Endodermal cell (in vitro differentiated cells): ENCODE results near the gene ZNF594. TPM values are rescaled to one million over a fixed set of nuclear protein-coding genes. Genes with fewer than 3 reads are reported as not detected.
"Not testable (repeated sequence)": the region's sequence is repeated elsewhere in the genome, so short reads cannot be mapped to it uniquely, and the experiment has no call there.

Source experiments
- DNase-seq: peaks from one replicate; pipeline ENCODE4 v3.0.0-alpha.2; 2017
- H3K27ac ChIP-seq: 2 replicates; pipeline ENCODE4 v1.5.1; 2013; ENCODE audit warnings: mild to moderate bottlenecking, low read depth, low read length, moderate library complexity
- H3K27me3 ChIP-seq: 2 replicates; pipeline ENCODE4 v1.6.1; 2013; ENCODE audit warnings: mild to moderate bottlenecking, low read length, moderate library complexity; ENCODE audit not compliant: insufficient read depth, control insufficient read depth, poor library complexity, severe bottlenecking
- H3K36me3 ChIP-seq: 2 replicates; pipeline ENCODE4 v1.7.0; 2013; ENCODE audit warnings: mild to moderate bottlenecking, low read length, moderate library complexity; ENCODE audit not compliant: control insufficient read depth, insufficient read depth
- H3K4me1 ChIP-seq: one replicate; pipeline ENCODE4 v1.7.0; 2013; ENCODE audit warnings: low read length; ENCODE audit not compliant: control insufficient read depth, insufficient read depth
- H3K4me3 ChIP-seq: 2 replicates; pipeline ENCODE4 v1.5.1; 2013; ENCODE audit warnings: mild to moderate bottlenecking, low read length, moderate library complexity
- H3K9ac ChIP-seq: 2 replicates; pipeline ENCODE4 v1.6.1; 2013; ENCODE audit warnings: mild to moderate bottlenecking, low read length, moderate library complexity; ENCODE audit not compliant: poor library complexity, severe bottlenecking; ENCODE audit errors: extremely low read depth
- H3K9me3 ChIP-seq: 2 replicates; pipeline ENCODE4 v1.6.1; 2013; ENCODE audit warnings: mild to moderate bottlenecking, low read length, moderate library complexity; ENCODE audit not compliant: control insufficient read depth
- H3K27ac Mint-ChIP-seq: 2 replicates; pipeline ENCODE4 v1.8.0; 2020; ENCODE audit warnings: mixed read lengths
- H3K27me3 Mint-ChIP-seq: 2 replicates; pipeline ENCODE4 v1.8.0; 2021; ENCODE audit warnings: mild to moderate bottlenecking, mixed read lengths; ENCODE audit not compliant: insufficient read depth
- H3K36me3 Mint-ChIP-seq: 2 replicates; pipeline ENCODE4 v1.8.0; 2020; ENCODE audit warnings: low read depth, mixed read lengths
- H3K4me1 Mint-ChIP-seq: 2 replicates; pipeline ENCODE4 v1.8.0; 2020; ENCODE audit warnings: mixed read lengths
- H3K4me3 Mint-ChIP-seq: 2 replicates; pipeline ENCODE4 v1.8.0; 2020; ENCODE audit warnings: mild to moderate bottlenecking, moderate library complexity, mixed read lengths
- H3K9me3 Mint-ChIP-seq: 2 replicates; pipeline ENCODE4 v1.8.0; 2020; ENCODE audit warnings: mild to moderate bottlenecking, mixed read lengths
- WGBS, 2 experiments: methylation state at CpG; one replicate each; pipeline versions ENCODE4 v1.1.5 to v1.1.7; 2013; ENCODE audit warnings: missing lambda C conversion rate in 2 of 2, mixed read lengths in 1 of 2; ENCODE audit not compliant: insufficient coverage in 1 of 2, insufficient read length in 1 of 2; 5-methylcytosine and 5-hydroxymethylcytosine counted together
- total RNA-seq, 2 donors: library from RNA; stranded (reverse); fragmentation: NEBNext Ultra II Directional in 1 of 2; extraction: Animal tissue kit (Norgen Biotek cat#: 25700) in 1 of 2; gene quantifications; 2 replicates in 1 of 2; 3 replicates in 1 of 2; pipeline ENCODE4 v1.2.1, GENCODE V29; 2021
- TF ChIP-seq, protein P1 (sequence below): fragments of 200-600 bp; sonication (generic); conservative IDR thresholded peaks from 2 replicates; pipeline ENCODE4 v1.5.0; 2021; ENCODE audit warnings: antibody characterized with exemption, mild to moderate bottlenecking

The ZNF594 gene
- total RNA-seq, 2 donors from 2014 or later, result 13.9 to 15.5 TPM

DNA sequence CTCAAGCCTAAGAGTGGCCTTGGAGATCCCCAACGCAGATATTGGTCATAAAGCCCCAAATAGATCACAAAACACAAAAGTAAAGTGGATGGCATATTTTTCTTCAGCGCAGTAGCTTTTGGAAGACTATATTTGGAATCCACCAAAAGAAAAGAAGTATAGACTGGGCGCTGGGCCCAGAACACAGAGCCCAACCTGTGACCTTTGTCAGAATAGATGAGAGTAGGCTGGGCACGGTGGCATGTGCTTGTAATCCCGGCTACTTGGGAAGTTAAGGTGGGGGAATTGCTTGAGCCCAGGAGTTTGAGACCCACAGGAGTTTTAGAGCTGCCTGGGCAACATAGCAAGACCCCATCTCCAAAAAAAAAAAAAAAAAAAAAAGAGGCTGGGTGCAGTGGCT, 28.4 kb upstream of the ZNF594 start:
- Mint-ChIP-seq H3K4me3 (no peak overlapping the region), H3K27ac (peak overlapping the region; percentile 49), H3K9me3 (no peaks in the 10 kb centered on the region), H3K36me3 (peaks cover 5% of the 10 kb centered on the region), H3K27me3 (no peaks in the 10 kb centered on the region), H3K4me1 (no peaks in the 10 kb centered on the region)
- TF ChIP-seq, protein P1, sequence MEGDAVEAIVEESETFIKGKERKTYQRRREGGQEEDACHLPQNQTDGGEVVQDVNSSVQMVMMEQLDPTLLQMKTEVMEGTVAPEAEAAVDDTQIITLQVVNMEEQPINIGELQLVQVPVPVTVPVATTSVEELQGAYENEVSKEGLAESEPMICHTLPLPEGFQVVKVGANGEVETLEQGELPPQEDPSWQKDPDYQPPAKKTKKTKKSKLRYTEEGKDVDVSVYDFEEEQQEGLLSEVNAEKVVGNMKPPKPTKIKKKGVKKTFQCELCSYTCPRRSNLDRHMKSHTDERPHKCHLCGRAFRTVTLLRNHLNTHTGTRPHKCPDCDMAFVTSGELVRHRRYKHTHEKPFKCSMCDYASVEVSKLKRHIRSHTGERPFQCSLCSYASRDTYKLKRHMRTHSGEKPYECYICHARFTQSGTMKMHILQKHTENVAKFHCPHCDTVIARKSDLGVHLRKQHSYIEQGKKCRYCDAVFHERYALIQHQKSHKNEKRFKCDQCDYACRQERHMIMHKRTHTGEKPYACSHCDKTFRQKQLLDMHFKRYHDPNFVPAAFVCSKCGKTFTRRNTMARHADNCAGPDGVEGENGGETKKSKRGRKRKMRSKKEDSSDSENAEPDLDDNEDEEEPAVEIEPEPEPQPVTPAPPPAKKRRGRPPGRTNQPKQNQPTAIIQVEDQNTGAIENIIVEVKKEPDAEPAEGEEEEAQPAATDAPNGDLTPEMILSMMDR, result no peak
- Histone ChIP-seq H3K9ac (no peak overlapping the region), H3K27ac (no peak overlapping the region), H3K36me3 (no peaks in the 10 kb centered on the region), H3K27me3 (no peaks in the 10 kb centered on the region), H3K9me3 (no peaks in the 10 kb centered on the region), H3K4me3 (no peak overlapping the region), H3K4me1 (no peaks in the 10 kb centered on the region)
- WGBS, 2 experiments, result 97 to 100% methylated on average over 2 to 5 of the region's 5 CpGs
- DNase-seq, result no peak

DNA sequence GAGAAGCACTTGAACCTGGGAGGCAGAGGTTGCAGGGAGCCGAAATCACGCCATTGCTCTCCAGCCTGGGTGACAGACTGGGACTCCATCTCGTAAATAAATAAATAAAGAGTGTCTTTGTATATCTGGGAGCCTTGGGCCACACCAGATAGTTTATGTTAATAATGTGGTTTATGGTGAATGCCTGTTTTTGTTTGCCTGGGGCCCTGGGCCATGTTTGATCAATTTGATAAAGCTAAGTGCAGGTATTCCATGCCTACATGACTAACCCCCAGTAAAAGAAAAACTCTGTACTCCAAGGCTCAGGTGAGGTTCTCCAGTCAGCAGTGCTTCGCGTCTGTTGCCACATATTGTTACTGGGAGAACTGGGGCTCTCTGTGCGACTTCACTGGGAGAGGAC, 27.9 kb upstream of the ZNF594 start:
- Histone ChIP-seq H3K27me3 (no peaks in the 10 kb centered on the region), H3K4me1 (no peaks in the 10 kb centered on the region), H3K27ac (no peak overlapping the region), H3K36me3 (no peaks in the 10 kb centered on the region), H3K9ac (no peak overlapping the region), H3K9me3 (no peaks in the 10 kb centered on the region), H3K4me3 (no peak overlapping the region)
- TF ChIP-seq, protein P1, result no peak
- no peaks in the 10 kb centered on the region for H3K4me1 Mint-ChIP-seq
- 94 to 95% methylated on average over 6 of the region's 6 CpGs for WGBS, 2 experiments
- H3K36me3 Mint-ChIP-seq, result peaks cover 9% of the 10 kb centered on the region
- no peak overlapping the region for H3K4me3 Mint-ChIP-seq
- no peaks in the 10 kb centered on the region for H3K9me3 Mint-ChIP-seq
- no peak for DNase-seq
- H3K27ac Mint-ChIP-seq, result peak overlapping the region; percentile 49
- H3K27me3 Mint-ChIP-seq, result no peaks in the 10 kb centered on the region

DNA sequence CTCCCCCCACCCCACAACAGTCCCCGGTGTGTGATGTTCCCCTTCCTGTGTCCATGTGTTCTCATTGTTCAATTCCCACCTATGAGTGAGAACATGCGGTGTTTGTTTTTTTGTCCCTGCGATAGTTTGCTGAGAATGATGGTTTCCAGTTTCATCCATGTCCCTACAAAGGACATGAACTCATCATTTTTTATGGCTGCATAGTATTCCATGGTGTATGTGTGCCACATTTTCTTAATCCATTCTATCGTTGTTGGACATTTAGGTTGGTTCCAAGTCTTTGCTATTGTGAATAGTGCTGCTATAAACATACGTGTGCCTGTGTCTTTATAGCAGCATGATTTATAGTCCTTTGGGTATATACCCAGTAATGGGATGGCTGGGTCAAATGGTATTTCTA, 25.9 kb upstream of the ZNF594 start:
- H3K27me3 ChIP-seq, H3K9ac ChIP-seq, H3K9me3 Mint-ChIP-seq, H3K36me3 Mint-ChIP-seq, H3K27ac ChIP-seq, H3K4me3 Mint-ChIP-seq, H3K27me3 Mint-ChIP-seq, H3K9me3 ChIP-seq, H3K4me1 Mint-ChIP-seq, H3K4me1 ChIP-seq, H3K27ac Mint-ChIP-seq, H3K36me3 ChIP-seq, DNase-seq, H3K4me3 ChIP-seq: not testable (repeated sequence)
- WGBS, 2 experiments, result 92% methylated on average over 2 of the region's 5 CpGs; no CpG with 5 or more reads in 1 of the 2 experiments

DNA sequence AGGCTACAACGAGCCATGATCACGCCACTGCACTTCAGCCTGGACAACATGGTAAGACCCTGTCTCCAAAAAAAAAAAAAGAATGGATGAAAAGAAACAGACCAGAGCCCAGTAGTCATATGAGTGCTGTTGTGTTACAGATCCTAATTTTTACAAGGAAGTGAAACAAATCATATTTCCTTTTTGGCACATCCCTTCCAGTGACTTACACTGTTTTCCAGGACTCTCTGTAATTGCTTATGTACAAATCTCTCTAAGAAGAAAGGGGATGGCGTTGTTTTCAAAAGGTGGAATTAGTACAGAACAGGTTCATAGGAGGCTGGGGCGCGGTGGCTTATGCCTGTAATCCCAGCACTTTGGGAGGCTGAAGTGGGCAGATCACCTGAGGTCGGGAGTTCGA, 19.8 kb upstream of the ZNF594 start:
- 84 to 92% methylated on average over 6 to 7 of the region's 7 CpGs for WGBS, 2 experiments
- H3K4me3 ChIP-seq, result no peak overlapping the region
- no peak for DNase-seq

More for the DNA sequence above, 19.8 kb upstream of the ZNF594 start:
- Histone ChIP-seq H3K4me1 (no peaks in the 10 kb centered on the region), H3K36me3 (no peaks in the 10 kb centered on the region), H3K9ac (no peak overlapping the region), H3K27ac (no peak overlapping the region), H3K27me3 (no peaks in the 10 kb centered on the region), H3K9me3 (peaks cover 7% of the 10 kb centered on the region)
- no peak overlapping the region for H3K4me3 Mint-ChIP-seq
- H3K27me3 Mint-ChIP-seq, result no peaks in the 10 kb centered on the region
- H3K36me3 Mint-ChIP-seq, result peaks cover 4% of the 10 kb centered on the region
- TF ChIP-seq, protein P1, result no peak
- H3K4me1 Mint-ChIP-seq, result no peaks in the 10 kb centered on the region
- H3K9me3 Mint-ChIP-seq, result no peaks in the 10 kb centered on the region
- no peak overlapping the region for H3K27ac Mint-ChIP-seq
